ENCODE results near the gene BMP2K. TPM values are rescaled to one million over a fixed set of nuclear protein-coding genes. Genes with fewer than 3 reads are reported as not detected.

BMP2K gene
- polyA plus RNA-seq, 3 donors from 2014 or later, result 0.93 to 3.0 (median 1.3) TPM

DNA sequence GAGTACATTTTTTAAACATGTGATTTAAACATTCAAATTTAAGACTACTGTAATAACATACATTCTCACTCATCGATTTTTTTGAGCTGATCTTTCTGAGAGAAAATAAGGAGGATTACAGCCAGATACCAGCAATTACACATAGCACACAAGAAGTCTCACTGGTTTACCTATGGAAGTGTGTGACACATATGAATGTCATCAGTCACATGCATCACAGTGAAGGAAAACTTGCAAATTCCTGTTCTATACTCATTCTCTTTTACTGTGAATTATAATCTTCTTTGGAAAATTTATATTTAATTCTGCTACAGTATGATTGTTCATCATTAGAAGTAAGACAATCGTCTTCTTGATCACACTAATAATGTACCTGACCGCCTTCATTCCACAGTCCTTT is 21.3 kb upstream of the BMP2K start:
- Mint-ChIP-seq H3K27ac (no peak overlapping the region), H3K4me1 (no peaks in the 10 kb centered on the region), H3K36me3 (no peaks in the 10 kb centered on the region), H3K27me3 (ENCODE audit: low read depth in 3 of 3) (peaks cover 0 to 4% (median 2%) of the 10 kb centered on the region in 3 donors), H3K9me3 (peaks cover 0 to 2% (median 0%) of the 10 kb centered on the region in 6 donors), H3K4me3 (no peak overlapping the region)
- no peak for DNase-seq

GRCh38 chr4:78756137-78756536 is 20.0 kb upstream of the BMP2K start:
- H3K4me1 Mint-ChIP-seq, result no peaks in the 10 kb centered on the region
- no peak overlapping the region for H3K27ac Mint-ChIP-seq
- H3K9me3 Mint-ChIP-seq, result peaks cover 0 to 2% (median 0%) of the 10 kb centered on the region in 6 donors
- H3K4me3 Mint-ChIP-seq, result no peak overlapping the region
- no peaks in the 10 kb centered on the region for H3K36me3 Mint-ChIP-seq
- DNase-seq, result no peak
- peaks cover 0 to 4% (median 2%) of the 10 kb centered on the region in 3 donors for H3K27me3 Mint-ChIP-seq (ENCODE audit: low read depth in 3 of 3)

- H3K4me1 Mint-ChIP-seq, result no peaks in the 10 kb centered on the region
- peaks cover 0 to 4% (median 2%) of the 10 kb centered on the region in 3 donors for H3K27me3 Mint-ChIP-seq (ENCODE audit: low read depth in 3 of 3)
- DNase-seq, result no peak
- no peaks in the 10 kb centered on the region for H3K36me3 Mint-ChIP-seq
- peaks cover 0 to 2% (median 0%) of the 10 kb centered on the region in 6 donors for H3K9me3 Mint-ChIP-seq
- H3K27ac Mint-ChIP-seq, result no peak overlapping the region
- no peak overlapping the region for H3K4me3 Mint-ChIP-seq
Measured at GRCh38 chr4:78756776-78757175, 19.4 kb upstream of the BMP2K start.

GRCh38 chr4:78757574-78757973 is 18.6 kb upstream of the BMP2K start:
- Mint-ChIP-seq H3K9me3 (peaks cover 0 to 2% (median 0%) of the 10 kb centered on the region in 6 donors), H3K4me1 (no peaks in the 10 kb centered on the region), H3K27ac (no peak overlapping the region), H3K4me3 (no peak overlapping the region), H3K36me3 (no peaks in the 10 kb centered on the region), H3K27me3 (ENCODE audit: low read depth in 3 of 3) (peaks cover 0 to 4% (median 2%) of the 10 kb centered on the region in 3 donors)
- DNase-seq, result no peak

GRCh38 chr4:78758085-78758484 is 18.1 kb upstream of the BMP2K start:
- no peak overlapping the region for H3K4me3 Mint-ChIP-seq
- no peak overlapping the region for H3K27ac Mint-ChIP-seq
- DNase-seq, result no peak
- H3K36me3 Mint-ChIP-seq, result no peaks in the 10 kb centered on the region
- peaks cover 0 to 2% (median 0%) of the 10 kb centered on the region in 3 donors for H3K27me3 Mint-ChIP-seq (ENCODE audit: low read depth in 3 of 3)
- peaks cover 0 to 2% (median 0%) of the 10 kb centered on the region in 6 donors for H3K9me3 Mint-ChIP-seq
- no peaks in the 10 kb centered on the region for H3K4me1 Mint-ChIP-seq

DNA sequence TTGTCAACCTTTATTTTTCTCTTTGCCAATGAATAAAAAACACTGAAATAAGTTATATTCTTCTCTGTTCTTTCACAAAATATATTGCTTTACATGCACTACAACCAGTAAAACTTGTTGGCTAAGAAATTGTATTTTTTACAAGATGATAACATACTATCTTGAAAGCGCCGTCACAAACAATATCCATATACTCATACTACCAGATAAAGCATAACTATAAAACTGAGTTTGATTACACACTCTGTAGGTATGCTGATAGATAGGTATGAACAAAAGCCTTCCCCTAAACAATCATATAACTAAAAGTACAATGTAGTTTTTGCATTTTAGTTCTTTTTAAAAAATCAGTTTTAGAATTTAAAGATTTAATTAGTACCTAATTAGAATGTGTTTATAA is 13.6 kb upstream of the BMP2K start:
- H3K27ac Mint-ChIP-seq, result no peak overlapping the region
- no peak for DNase-seq
- H3K27me3 Mint-ChIP-seq (ENCODE audit: low read depth in 3 of 3), result peaks cover 2 to 6% (median 2%) of the 10 kb centered on the region in 3 donors
- no peaks in the 10 kb centered on the region for H3K4me1 Mint-ChIP-seq
- peaks cover 0 to 2% (median 0%) of the 10 kb centered on the region in 6 donors for H3K9me3 Mint-ChIP-seq
- H3K4me3 Mint-ChIP-seq, result no peak overlapping the region
- no peaks in the 10 kb centered on the region for H3K36me3 Mint-ChIP-seq

GRCh38 chr4:78763251-78763650 is 12.9 kb upstream of the BMP2K start:
- Mint-ChIP-seq H3K27me3 (ENCODE audit: low read depth in 3 of 3) (peaks cover 2 to 8% (median 2%) of the 10 kb centered on the region in 3 donors), H3K9me3 (peaks cover 0 to 2% (median 0%) of the 10 kb centered on the region in 6 donors)

GRCh38 chr4:78763763-78764387 is 12.3 kb upstream of the BMP2K start:
- Mint-ChIP-seq H3K27me3 (ENCODE audit: low read depth in 3 of 3) (peaks cover 0 to 8% (median 2%) of the 10 kb centered on the region in 3 donors), H3K4me3 (no peak overlapping the region), H3K27ac (no peak overlapping the region), H3K4me1 (no peaks in the 10 kb centered on the region), H3K9me3 (peaks cover 0 to 2% (median 0%) of the 10 kb centered on the region in 6 donors), H3K36me3 (no peaks in the 10 kb centered on the region)
- no peak for DNase-seq

More at GRCh38 chr4:78763251-78763650, 12.9 kb upstream of the BMP2K start:
- DNase-seq, result no peak
- no peaks in the 10 kb centered on the region for H3K4me1 Mint-ChIP-seq
- H3K27ac Mint-ChIP-seq, result no peak overlapping the region
- H3K36me3 Mint-ChIP-seq, result no peaks in the 10 kb centered on the region
- H3K4me3 Mint-ChIP-seq, result no peak overlapping the region

GRCh38 chr4:78764498-78764961 is 11.6 kb upstream of the BMP2K start:
- H3K4me3 Mint-ChIP-seq, result no peak overlapping the region
- no peak for DNase-seq
- peaks cover 0 to 8% (median 2%) of the 10 kb centered on the region in 3 donors for H3K27me3 Mint-ChIP-seq (ENCODE audit: low read depth in 3 of 3)
- no peaks in the 10 kb centered on the region for H3K36me3 Mint-ChIP-seq
- H3K9me3 Mint-ChIP-seq, result no peaks in the 10 kb centered on the region
- H3K4me1 Mint-ChIP-seq, result no peaks in the 10 kb centered on the region
- H3K27ac Mint-ChIP-seq, result no peak overlapping the region

GRCh38 chr4:78765432-78766006 is 10.6 kb upstream of the BMP2K start:
- no peaks in the 10 kb centered on the region for H3K36me3 Mint-ChIP-seq

DNA sequence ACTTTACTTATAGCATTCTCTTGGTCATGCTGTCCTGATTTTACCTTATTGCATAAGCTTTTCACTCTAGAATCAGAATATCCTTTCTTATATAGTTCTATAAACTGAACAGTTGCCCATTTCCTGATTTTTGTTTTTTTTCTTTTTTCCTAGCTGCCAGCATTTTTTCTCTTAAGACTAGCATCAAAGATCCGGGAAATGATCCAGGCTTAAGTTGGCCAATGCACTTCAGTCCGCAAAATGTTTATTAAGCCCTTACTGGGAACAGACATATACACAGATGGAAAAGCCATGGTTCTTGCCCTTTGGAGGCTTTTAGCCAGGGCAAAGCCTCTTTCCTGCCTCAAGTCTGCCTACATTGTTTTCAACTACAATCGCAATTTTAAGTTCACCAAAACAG is 10.1 kb upstream of the BMP2K start:
- Mint-ChIP-seq H3K4me3 (no peak overlapping the region), H3K36me3 (no peaks in the 10 kb centered on the region), H3K4me1 (no peaks in the 10 kb centered on the region), H3K9me3 (no peaks in the 10 kb centered on the region), H3K27me3 (ENCODE audit: low read depth in 3 of 3) (peaks cover 2 to 8% (median 2%) of the 10 kb centered on the region in 3 donors), H3K27ac (no peak overlapping the region)
- no peak for DNase-seq

More at GRCh38 chr4:78765432-78766006, 10.6 kb upstream of the BMP2K start:
- no peak for DNase-seq
- Mint-ChIP-seq H3K4me1 (no peaks in the 10 kb centered on the region), H3K4me3 (no peak overlapping the region), H3K27ac (no peak overlapping the region), H3K27me3 (ENCODE audit: low read depth in 3 of 3) (peaks cover 2 to 8% (median 2%) of the 10 kb centered on the region in 3 donors), H3K9me3 (no peaks in the 10 kb centered on the region)

GRCh38 chr4:78766650-78767049 is 9.5 kb upstream of the BMP2K start:
- no peak for DNase-seq
- no peaks in the 10 kb centered on the region for H3K36me3 Mint-ChIP-seq
- H3K27me3 Mint-ChIP-seq (ENCODE audit: low read depth in 3 of 3), result peaks cover 2 to 8% (median 2%) of the 10 kb centered on the region in 3 donors
- H3K9me3 Mint-ChIP-seq, result no peaks in the 10 kb centered on the region
- H3K4me1 Mint-ChIP-seq, result no peaks in the 10 kb centered on the region
- H3K4me3 Mint-ChIP-seq, result no peak overlapping the region
- no peak overlapping the region for H3K27ac Mint-ChIP-seq

DNA sequence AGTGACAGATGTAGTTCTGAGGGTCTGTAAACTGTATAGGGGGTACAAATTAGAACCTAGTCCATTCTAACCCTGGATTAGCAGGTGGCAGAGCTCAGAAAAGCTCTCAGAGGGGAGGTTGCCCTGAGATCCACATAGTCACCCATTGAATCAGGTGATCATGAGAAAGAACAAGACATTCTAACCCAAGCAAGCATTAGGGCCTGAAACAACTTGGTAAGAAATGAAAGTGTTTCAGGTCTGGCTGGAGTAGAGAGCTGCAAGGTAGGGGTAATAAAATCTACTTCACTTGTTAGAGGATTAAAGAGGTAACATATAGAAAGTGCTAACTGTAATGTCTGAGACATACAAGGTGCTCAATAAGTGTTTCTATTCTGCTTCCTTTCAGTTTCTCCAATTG is 8.8 kb upstream of the BMP2K start:
- peaks cover 2 to 8% (median 2%) of the 10 kb centered on the region in 3 donors for H3K27me3 Mint-ChIP-seq (ENCODE audit: low read depth in 3 of 3)
- H3K9me3 Mint-ChIP-seq, result no peaks in the 10 kb centered on the region
- H3K4me1 Mint-ChIP-seq, result no peaks in the 10 kb centered on the region
- H3K36me3 Mint-ChIP-seq, result no peaks in the 10 kb centered on the region
- no peak for DNase-seq
- H3K27ac Mint-ChIP-seq, result no peak overlapping the region
- H3K4me3 Mint-ChIP-seq, result no peak overlapping the region

DNA sequence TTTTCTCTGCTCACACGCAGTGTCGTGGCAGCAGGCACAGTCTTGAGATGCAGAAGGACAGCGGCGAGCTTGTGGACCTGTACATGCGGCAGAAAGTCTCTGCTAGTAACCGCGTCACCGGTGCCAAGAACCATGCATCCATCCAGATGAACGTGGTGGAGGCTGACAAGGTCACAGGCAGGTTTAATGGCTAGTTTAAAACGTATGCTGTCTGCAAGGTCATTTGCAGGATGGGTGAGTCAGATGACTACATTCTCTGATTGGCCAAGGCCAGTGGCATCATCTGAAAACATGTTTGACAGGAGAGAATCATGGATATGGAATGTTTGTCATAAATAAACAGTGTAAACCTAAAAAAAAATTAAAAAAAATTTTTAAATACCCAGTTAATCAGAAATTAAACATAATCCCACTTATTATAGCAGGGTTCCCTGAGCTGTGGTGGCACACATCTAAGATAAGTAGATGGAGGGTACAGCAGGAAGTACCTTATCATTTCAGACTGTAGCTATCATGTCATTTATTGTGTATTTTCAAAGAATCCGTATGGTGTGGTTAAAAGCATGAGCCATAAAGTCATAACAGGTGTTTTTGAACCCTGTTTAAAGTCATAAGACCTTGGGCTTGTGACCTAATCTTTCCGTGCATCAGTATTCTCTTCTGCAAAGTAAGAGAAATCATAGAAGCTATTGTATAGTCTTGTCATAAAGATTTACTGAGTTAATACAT is 7.5 kb upstream of the BMP2K start:
- no peaks in the 10 kb centered on the region for H3K36me3 Mint-ChIP-seq
- peaks cover 2 to 8% (median 2%) of the 10 kb centered on the region in 3 donors for H3K27me3 Mint-ChIP-seq (ENCODE audit: low read depth in 3 of 3)
- H3K27ac Mint-ChIP-seq, result no peak overlapping the region
- no peaks in the 10 kb centered on the region for H3K9me3 Mint-ChIP-seq
- DNase-seq, result no peak
- no peaks in the 10 kb centered on the region for H3K4me1 Mint-ChIP-seq
- H3K4me3 Mint-ChIP-seq, result no peak overlapping the region

Measured in immature natural killer cell (primary cell).